Calu3 (cell line): ENCODE measurements around the gene NDUFB7. TPM values are rescaled to one million over a fixed set of nuclear protein-coding genes. Genes with fewer than 3 reads are reported as not detected.

Source experiments
- BruUV-seq: library from RNA; stranded (reverse); fragments of 400-500 nt; replicated peaks from 2 replicates; lab custom pipeline; 2021; lab: Mats Ljungman, UMichigan
- CTCF ChIA-PET: fragments of 300-600 bp; sonication (Branson Sonifier 250); formaldehyde crosslinking; loops from one replicate; lab custom pipeline; 2022; ENCODE audit warnings: antibody characterized with exemption; lab: Charles Lee
- DNase-seq: peaks from one replicate; pipeline ENCODE4 v3.0.0; 2022
- H3K27ac Mint-ChIP-seq: one replicate; pipeline ENCODE4 v1.8.0; 2022; ENCODE audit warnings: mixed read lengths; ENCODE audit not compliant: unreplicated experiment
- H3K27me3 Mint-ChIP-seq: one replicate; pipeline ENCODE4 v1.8.0; 2022; ENCODE audit warnings: mixed read lengths; ENCODE audit not compliant: unreplicated experiment
- H3K36me3 Mint-ChIP-seq: one replicate; pipeline ENCODE4 v1.8.0; 2022; ENCODE audit warnings: mild to moderate bottlenecking, moderate library complexity, mixed read lengths; ENCODE audit not compliant: insufficient read depth, unreplicated experiment
- H3K4me1 Mint-ChIP-seq: one replicate; pipeline ENCODE4 v1.8.0; 2022; ENCODE audit warnings: mild to moderate bottlenecking, low read depth, mixed read lengths; ENCODE audit not compliant: unreplicated experiment
- H3K4me3 Mint-ChIP-seq: one replicate; pipeline ENCODE4 v1.8.0; 2022; ENCODE audit warnings: mild to moderate bottlenecking, low read depth, moderate library complexity, mixed read lengths; ENCODE audit not compliant: unreplicated experiment
- H3K9me3 Mint-ChIP-seq: one replicate; pipeline ENCODE4 v1.8.0; 2022; ENCODE audit warnings: low read depth, mixed read lengths; ENCODE audit not compliant: unreplicated experiment
- CTCF ChIP-seq: fragments of 200-600 bp; IDR thresholded peaks from one replicate; pipeline ENCODE4 v1.8.0; 2022; ENCODE audit warnings: antibody characterized with exemption; ENCODE audit not compliant: unreplicated experiment
- intact Hi-C: fragments of 100-400 bp; cut with micrococcal nuclease; formaldehyde crosslinking; loops from one replicate; pipeline ENCODE4 v1.10.0; 2022; ENCODE audit not compliant: unreplicated experiment
- total RNA-seq: library from RNA; stranded (reverse); gene quantifications from 2 replicates; pipeline ENCODE4 v1.2.3, GENCODE V29; 2022

Gene NDUFB7
- total RNA-seq, 1 experiment from 2014 or later, result 107 TPM

- BruUV-seq, result no TSS peak
- intact Hi-C loops, result no loop called here
- no peak for TF ChIP-seq CTCF
- CTCF ChIA-PET, result no interaction called here
- H3K27ac Mint-ChIP-seq, result no peak overlapping the region
- no peaks in the 10 kb centered on the region for H3K27me3 Mint-ChIP-seq
- no peaks in the 10 kb centered on the region for H3K4me1 Mint-ChIP-seq
- peaks cover 7% of the 10 kb centered on the region for H3K36me3 Mint-ChIP-seq
- no peak for DNase-seq
- H3K4me3 Mint-ChIP-seq, result no peak overlapping the region
- no peaks in the 10 kb centered on the region for H3K9me3 Mint-ChIP-seq
These were observed 4.5 kb upstream of the NDUFB7 start for GRCh38 chr19:14576363-14576762.

GRCh38 chr19:14575428-14575980 lies 3.6 kb upstream of the NDUFB7 start:
- no peak for DNase-seq
- Mint-ChIP-seq H3K4me1 (no peaks in the 10 kb centered on the region), H3K9me3 (no peaks in the 10 kb centered on the region), H3K27me3 (no peaks in the 10 kb centered on the region), H3K36me3 (peaks cover 15% of the 10 kb centered on the region), H3K4me3 (no peak overlapping the region), H3K27ac (no peak overlapping the region)
- intact Hi-C loops, result loop anchor here (2.0 kb wide), 1 partner anchor 111 kb away; no protein-coding TSS in a partner anchor
- CTCF ChIA-PET, result interaction anchor here (2.6 kb wide), 1 partner anchor 110 kb away, joined by 17 read pairs; no protein-coding TSS in a partner anchor
- TF ChIP-seq CTCF, result no peak
- BruUV-seq, result no TSS peak

GRCh38 chr19:14570864-14571527 lies 870 bp downstream of the NDUFB7 start:
- no peaks in the 10 kb centered on the region for H3K4me1 Mint-ChIP-seq
- no peaks in the 10 kb centered on the region for H3K27me3 Mint-ChIP-seq
- DNase-seq, result no peak
- intact Hi-C loops, result loop anchor here (5.0 kb wide), 1 partner anchor 316 kb away; the partner anchor contains the start of gene OR7A17
- H3K27ac Mint-ChIP-seq, result no peak overlapping the region
- H3K36me3 Mint-ChIP-seq, result peaks cover 42% of the 10 kb centered on the region
- peak overlapping the region; percentile 93 for H3K4me3 Mint-ChIP-seq
- BruUV-seq, result no TSS peak
- H3K9me3 Mint-ChIP-seq, result no peaks in the 10 kb centered on the region
- TF ChIP-seq CTCF, result no peak
- CTCF ChIA-PET, result no interaction called here

- Mint-ChIP-seq H3K9me3 (no peaks in the 10 kb centered on the region), H3K4me3 (no peak overlapping the region), H3K4me1 (no peaks in the 10 kb centered on the region), H3K27ac (no peak overlapping the region), H3K36me3 (peaks cover 49% of the 10 kb centered on the region), H3K27me3 (no peaks in the 10 kb centered on the region)
- no peak for DNase-seq
- CTCF ChIA-PET, result no interaction called here
- no TSS peak for BruUV-seq
- intact Hi-C loops, result no loop called here
- TF ChIP-seq CTCF, result no peak
These were observed 4.8 kb downstream of the NDUFB7 start for GRCh38 chr19:14567079-14567478.
